LNCaP clone FGC (cell line): ENCODE results near the gene PDGFB.

ENCODE experiments used
- DNase-seq: peaks from one replicate; pipeline ENCODE4 v3.0.0-alpha.2; 2011; ENCODE audit warnings: low read depth
- H3K4me3 ChIP-seq: 2 replicates; pipeline ENCODE4 v1.5.1; 2011; ENCODE audit warnings: mild to moderate bottlenecking, low read depth, low read length, control low read depth
- CTCF ChIP-seq: IDR thresholded peaks from 2 replicates; pipeline ENCODE4 v1.5.1; 2012; ENCODE audit warnings: mild to moderate bottlenecking; ENCODE audit not compliant: control insufficient read depth, insufficient read depth; ENCODE audit errors: extremely low read depth

PDGFB gene

GRCh38 chr22:39289975-39290720 lies 45.4 kb upstream of the PDGFB start:
- no peak for DNase-seq
- H3K4me3 ChIP-seq, result no peak overlapping the region

GRCh38 chr22:39289533-39289932 lies 44.8 kb upstream of the PDGFB start:
- H3K4me3 ChIP-seq, result no peak overlapping the region
- no peak for DNase-seq
- TF ChIP-seq CTCF, result no peak

More at GRCh38 chr22:39289975-39290720, 45.4 kb upstream of the PDGFB start:
- TF ChIP-seq CTCF, result no peak

GRCh38 chr22:39288135-39288898 lies 43.5 kb upstream of the PDGFB start:
- no peak for TF ChIP-seq CTCF
- no peak for DNase-seq

DNA sequence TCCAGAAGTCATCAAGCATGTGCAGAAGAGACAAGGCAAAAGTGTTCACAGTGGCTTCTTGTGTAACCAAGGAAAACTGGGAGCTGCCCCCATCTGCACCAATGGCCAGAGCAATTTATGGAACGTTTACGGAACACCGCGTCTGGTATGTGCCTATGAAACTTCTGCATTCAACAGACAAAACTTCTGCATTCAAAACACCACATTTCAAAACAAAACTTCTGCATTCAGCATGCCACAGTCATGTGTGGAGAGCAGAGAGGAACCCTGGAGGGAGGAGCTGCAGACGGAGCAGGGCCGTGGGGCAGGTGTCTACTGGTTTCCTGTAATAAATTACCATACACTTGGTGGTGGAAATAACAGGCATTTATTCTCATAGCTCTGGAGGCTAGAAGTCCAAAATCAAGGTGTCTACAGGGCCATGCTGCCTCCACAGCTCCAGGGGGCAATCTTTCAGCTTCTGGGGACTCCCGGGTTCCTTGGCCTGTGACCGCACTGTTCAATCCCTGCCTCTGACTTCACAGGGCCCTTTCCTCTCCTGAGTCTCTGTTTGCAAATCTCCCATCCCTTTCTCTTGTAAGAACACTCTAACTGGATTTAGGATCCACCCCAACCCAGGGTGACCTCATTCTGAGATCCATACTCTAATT lies 42.4 kb upstream of the PDGFB start:
- DNase-seq, result no peak
- H3K4me3 ChIP-seq, result no peak overlapping the region
- no peak for TF ChIP-seq CTCF

More at GRCh38 chr22:39288135-39288898, 43.5 kb upstream of the PDGFB start:
- no peak overlapping the region for H3K4me3 ChIP-seq

DNA sequence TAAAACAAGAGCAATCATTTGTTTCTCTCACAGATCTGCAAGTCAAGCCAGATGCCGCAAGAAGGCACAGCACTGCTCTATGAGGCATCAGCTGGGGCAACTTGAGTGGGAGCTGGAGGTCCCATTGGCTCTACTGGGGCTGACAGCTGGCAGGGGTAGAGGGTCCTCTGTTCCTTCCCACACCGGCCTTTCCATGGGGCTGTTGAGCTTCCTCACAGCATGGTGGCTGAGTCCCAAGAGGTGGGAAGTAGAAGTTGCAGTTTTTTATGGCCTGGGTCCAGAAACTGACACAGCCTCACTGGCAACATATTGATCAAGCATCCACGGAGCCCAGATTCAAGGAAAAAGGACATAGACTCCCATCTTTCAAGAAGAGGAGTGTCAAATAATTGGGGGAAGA lies 40.2 kb upstream of the PDGFB start:
- TF ChIP-seq CTCF, result no peak
- no peak overlapping the region for H3K4me3 ChIP-seq
- no peak for DNase-seq

GRCh38 chr22:39284142-39284980 lies 39.6 kb upstream of the PDGFB start:
- TF ChIP-seq CTCF, result no peak
- no peak for DNase-seq
- no peak overlapping the region for H3K4me3 ChIP-seq
